ENCODE data around the gene ZNF30.

DNA sequence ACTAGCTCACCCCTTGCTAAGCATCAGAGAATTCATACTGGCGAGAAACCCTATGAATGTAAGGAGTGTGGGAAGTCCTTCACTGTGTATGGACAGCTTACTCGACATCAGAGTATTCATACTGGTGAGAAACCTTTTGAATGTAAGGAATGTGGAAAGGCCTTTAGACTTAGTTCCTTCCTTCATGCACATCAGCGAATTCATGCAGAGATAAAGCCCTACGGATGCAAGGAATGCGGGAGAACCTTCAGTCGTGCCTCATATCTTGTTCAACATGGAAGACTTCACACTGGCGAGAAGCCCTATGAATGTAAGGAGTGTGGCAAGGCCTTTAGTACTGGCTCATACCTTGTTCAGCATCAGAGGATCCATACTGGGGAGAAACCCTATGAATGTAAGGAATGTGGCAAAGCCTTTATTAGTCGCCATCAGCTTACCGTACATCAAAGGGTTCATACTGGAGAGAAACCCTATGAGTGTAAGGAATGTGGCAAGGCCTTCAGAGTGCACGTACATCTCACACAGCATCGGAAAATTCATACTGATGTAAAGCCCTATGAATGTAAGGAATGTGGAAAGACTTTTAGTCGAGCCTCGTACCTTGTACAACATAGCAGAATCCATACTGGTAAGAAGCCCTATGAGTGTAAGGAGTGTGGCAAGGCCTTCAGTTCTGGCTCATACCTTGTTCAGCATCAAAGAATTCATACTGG is 17.3 kb downstream of the ZNF30 start:
- TF ChIP-seq, protein P1, sequence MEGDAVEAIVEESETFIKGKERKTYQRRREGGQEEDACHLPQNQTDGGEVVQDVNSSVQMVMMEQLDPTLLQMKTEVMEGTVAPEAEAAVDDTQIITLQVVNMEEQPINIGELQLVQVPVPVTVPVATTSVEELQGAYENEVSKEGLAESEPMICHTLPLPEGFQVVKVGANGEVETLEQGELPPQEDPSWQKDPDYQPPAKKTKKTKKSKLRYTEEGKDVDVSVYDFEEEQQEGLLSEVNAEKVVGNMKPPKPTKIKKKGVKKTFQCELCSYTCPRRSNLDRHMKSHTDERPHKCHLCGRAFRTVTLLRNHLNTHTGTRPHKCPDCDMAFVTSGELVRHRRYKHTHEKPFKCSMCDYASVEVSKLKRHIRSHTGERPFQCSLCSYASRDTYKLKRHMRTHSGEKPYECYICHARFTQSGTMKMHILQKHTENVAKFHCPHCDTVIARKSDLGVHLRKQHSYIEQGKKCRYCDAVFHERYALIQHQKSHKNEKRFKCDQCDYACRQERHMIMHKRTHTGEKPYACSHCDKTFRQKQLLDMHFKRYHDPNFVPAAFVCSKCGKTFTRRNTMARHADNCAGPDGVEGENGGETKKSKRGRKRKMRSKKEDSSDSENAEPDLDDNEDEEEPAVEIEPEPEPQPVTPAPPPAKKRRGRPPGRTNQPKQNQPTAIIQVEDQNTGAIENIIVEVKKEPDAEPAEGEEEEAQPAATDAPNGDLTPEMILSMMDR (IDR thresholded peaks at IDR 0.05), result no peak
- no peak for TF ChIP-seq POLR2A (IDR thresholded peaks at IDR 0.05)
